ENCODE results near the gene NET1.

GRCh38 chr10:5364890-5365338, 47.4 kb upstream of the NET1 start, which contains the start of gene UCN3:
- TF ChIP-seq POLR2A (IDR thresholded peaks at IDR 0.05; ENCODE audit: low read length) (no peak), GATA1 (IDR thresholded peaks at IDR 0.05; ENCODE audit: low read depth, low read length) (no peak)
